ENCODE data around the gene CAPN5.
"Not testable (repeated sequence)": the region's sequence is repeated elsewhere in the genome, so short reads cannot be mapped to it uniquely, and the experiment has no call there.

CAPN5 gene

GRCh38 chr11:77042111-77042726 lies 24.6 kb upstream of the CAPN5 start:
- DNase-seq (ENCODE audit: low read depth) = no peak
- H3K4me3 ChIP-seq (ENCODE audit: low read depth, low read length) = no peak overlapping the region
- TF ChIP-seq, protein P1, sequence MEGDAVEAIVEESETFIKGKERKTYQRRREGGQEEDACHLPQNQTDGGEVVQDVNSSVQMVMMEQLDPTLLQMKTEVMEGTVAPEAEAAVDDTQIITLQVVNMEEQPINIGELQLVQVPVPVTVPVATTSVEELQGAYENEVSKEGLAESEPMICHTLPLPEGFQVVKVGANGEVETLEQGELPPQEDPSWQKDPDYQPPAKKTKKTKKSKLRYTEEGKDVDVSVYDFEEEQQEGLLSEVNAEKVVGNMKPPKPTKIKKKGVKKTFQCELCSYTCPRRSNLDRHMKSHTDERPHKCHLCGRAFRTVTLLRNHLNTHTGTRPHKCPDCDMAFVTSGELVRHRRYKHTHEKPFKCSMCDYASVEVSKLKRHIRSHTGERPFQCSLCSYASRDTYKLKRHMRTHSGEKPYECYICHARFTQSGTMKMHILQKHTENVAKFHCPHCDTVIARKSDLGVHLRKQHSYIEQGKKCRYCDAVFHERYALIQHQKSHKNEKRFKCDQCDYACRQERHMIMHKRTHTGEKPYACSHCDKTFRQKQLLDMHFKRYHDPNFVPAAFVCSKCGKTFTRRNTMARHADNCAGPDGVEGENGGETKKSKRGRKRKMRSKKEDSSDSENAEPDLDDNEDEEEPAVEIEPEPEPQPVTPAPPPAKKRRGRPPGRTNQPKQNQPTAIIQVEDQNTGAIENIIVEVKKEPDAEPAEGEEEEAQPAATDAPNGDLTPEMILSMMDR (IDR thresholded peaks at IDR 0.05; ENCODE audit: control insufficient read depth, extremely low read depth, insufficient read depth) = no peak

- TF ChIP-seq, protein P1 (IDR thresholded peaks at IDR 0.05; ENCODE audit: control insufficient read depth, extremely low read depth, insufficient read depth) = no peak
- no peak for DNase-seq (ENCODE audit: low read depth)
- no peak overlapping the region for H3K4me3 ChIP-seq (ENCODE audit: low read depth, low read length)
These were observed 22.4 kb upstream of the CAPN5 start for GRCh38 chr11:77044356-77044755.

DNA sequence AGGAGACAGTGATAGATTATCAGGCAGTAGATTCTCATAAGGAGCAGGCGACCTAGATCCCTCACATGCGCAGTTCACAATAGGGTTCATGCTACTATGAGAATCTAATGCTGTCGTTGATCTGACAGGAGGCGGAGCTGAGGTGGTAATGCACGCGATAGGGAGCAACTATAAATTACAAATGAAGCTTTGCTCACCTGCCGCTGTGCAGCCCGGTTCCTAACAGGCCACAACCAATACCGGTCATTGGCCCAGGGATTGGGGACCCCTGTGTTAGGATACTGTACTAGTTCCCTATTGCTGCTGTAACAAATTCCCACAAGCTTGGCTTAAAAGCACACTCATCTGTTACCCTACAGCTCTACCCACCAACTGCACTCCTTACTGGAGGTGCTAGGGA lies 21.9 kb upstream of the CAPN5 start:
- no peak for DNase-seq (ENCODE audit: low read depth)
- TF ChIP-seq, protein P1 (IDR thresholded peaks at IDR 0.05; ENCODE audit: control insufficient read depth, extremely low read depth, insufficient read depth) = no peak

DNA sequence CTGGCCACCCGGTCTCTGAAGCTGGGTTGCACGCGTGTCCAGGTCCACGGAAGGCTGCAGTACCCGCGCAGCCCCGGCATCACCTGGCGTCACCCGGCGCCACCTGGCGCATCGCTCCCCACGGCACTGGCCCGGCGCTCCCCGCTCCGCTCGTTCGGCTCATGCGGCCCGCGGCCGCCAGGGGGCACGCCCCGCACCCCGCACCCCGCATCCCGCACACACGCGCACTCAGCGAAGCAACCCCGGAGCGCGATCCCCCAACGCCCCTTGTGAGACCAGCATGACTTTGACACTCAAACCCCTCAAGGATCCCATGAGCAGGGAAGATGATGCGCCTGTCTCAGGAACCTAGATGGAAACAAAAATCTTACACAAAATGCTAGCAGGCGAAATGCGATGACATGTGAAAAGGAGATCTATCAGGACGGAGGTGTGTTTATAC lies 20.7 kb upstream of the CAPN5 start:
- DNase-seq (ENCODE audit: low read depth) = no peak
- no peak overlapping the region for H3K4me3 ChIP-seq (ENCODE audit: low read depth, low read length)
- TF ChIP-seq, protein P1 (IDR thresholded peaks at IDR 0.05; ENCODE audit: control insufficient read depth, extremely low read depth, insufficient read depth) = peak; percentile 99

More for the DNA sequence above, 21.9 kb upstream of the CAPN5 start:
- no peak overlapping the region for H3K4me3 ChIP-seq (ENCODE audit: low read depth, low read length)

- no peak overlapping the region for H3K4me3 ChIP-seq (ENCODE audit: low read depth, low read length)
- DNase-seq (ENCODE audit: low read depth) = peak; percentile 83
- TF ChIP-seq, protein P1 (IDR thresholded peaks at IDR 0.05; ENCODE audit: control insufficient read depth, extremely low read depth, insufficient read depth) = peak; percentile 56
These were observed 19.5 kb upstream of the CAPN5 start for GRCh38 chr11:77047007-77047927.

DNA sequence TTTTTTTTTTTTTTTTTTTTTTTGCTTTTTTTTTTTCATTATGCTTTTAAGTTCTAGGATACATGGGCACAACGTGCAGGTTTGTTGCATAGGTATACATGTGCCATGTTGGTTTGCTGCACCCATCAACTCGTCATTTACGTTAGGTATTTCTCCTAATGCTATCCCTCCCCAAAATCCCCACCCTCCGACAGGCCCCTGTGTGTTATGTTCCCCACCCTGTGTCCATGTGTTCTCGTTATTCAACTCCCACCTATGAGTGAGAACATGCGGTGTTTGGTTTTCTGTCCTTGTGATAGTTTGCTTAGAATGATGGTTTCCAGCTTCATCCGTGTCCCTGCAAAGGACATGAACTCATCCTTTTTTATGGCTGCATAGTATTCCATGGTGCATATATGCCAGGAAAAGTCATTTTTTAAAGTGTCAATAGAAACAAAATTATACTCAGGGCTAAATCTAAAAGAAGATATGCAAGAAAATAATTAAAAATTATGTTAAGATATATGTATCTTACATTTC lies 18.8 kb upstream of the CAPN5 start:
- not testable (repeated sequence) for DNase-seq (ENCODE audit: low read depth); H3K4me3 ChIP-seq (ENCODE audit: low read depth, low read length)

DNA sequence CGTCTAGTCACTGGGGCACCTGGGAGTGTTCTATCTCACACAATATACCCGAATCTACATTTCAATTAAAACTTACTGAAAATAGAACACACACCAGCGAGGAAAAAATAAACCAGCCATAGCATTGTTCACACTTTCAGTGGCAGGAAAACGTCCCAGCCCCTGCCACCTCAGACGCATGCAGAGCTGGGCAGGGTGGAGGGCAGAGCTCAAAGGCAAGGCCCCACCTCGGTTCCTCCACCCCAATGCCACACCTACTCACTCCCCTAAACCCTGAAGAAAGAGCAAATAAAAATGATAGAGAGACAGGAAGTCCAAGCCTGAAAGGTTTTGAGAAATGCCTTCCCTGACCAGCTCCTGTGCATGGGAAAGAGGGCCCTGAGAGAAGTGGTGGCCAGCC lies 17.7 kb upstream of the CAPN5 start:
- H3K4me3 ChIP-seq (ENCODE audit: low read depth, low read length) = no peak overlapping the region
- DNase-seq (ENCODE audit: low read depth) = no peak
- TF ChIP-seq, protein P1 (IDR thresholded peaks at IDR 0.05; ENCODE audit: control insufficient read depth, extremely low read depth, insufficient read depth) = no peak

All from LNCaP clone FGC (cell line).